G401 (cell line): ENCODE results near the gene MAST2. TPM values are rescaled to one million over a fixed set of nuclear protein-coding genes. Genes with fewer than 3 reads are reported as not detected.
"Not testable (repeated sequence)": the region's sequence is repeated elsewhere in the genome, so short reads cannot be mapped to it uniquely, and the experiment has no call there.

Source experiments
- DNase-seq: peaks from one replicate; pipeline ENCODE4 v3.0.0-alpha.2; 2015; ENCODE audit warnings: low spot score
- in situ Hi-C: cut with HindIII; loops from 2 replicates; pipeline ENCODE4 v1.10.0; 2016; ENCODE audit warnings: low sequenced_read_pairs, mixed read lengths
- total RNA-seq: library from RNA; depleted of rRNA; stranded (reverse); fragments of >200 nt; shearing (Covaris generic); gene quantifications from 2 replicates; pipeline ENCODE4 v1.2.3, GENCODE V29; 2014

Gene MAST2
- total RNA-seq, 1 experiment from 2014 or later, result 46.1 TPM

GRCh38 chr1:45848714-45849113, 45.3 kb downstream of the MAST2 start:
- no peak for DNase-seq

DNA sequence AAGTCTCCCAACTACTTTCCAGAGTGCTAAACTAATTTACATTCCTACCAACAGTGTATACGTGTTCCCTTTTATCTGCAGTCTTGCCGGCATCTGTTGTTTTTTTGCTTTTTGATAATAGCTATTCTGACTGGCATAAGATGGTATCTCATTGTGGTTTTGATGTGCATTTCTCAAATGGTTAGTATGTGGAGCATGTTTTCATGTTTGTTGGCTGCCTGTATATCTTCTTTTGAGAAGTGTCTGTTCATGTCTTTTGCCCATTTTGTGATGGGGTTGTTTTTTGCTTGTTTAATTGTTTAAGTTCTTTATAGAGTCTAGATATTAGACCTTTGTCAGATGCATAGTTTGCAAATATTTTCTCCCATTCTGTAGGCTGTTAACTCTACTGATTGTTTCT, 46.6 kb downstream of the MAST2 start:
- DNase-seq, result no peak
- in situ Hi-C loops, result loop anchor here (25.0 kb wide), 1 partner anchor 213 kb away; no protein-coding TSS in a partner anchor

More at GRCh38 chr1:45848714-45849113, 45.3 kb downstream of the MAST2 start:
- in situ Hi-C loops, result no loop called here

DNA sequence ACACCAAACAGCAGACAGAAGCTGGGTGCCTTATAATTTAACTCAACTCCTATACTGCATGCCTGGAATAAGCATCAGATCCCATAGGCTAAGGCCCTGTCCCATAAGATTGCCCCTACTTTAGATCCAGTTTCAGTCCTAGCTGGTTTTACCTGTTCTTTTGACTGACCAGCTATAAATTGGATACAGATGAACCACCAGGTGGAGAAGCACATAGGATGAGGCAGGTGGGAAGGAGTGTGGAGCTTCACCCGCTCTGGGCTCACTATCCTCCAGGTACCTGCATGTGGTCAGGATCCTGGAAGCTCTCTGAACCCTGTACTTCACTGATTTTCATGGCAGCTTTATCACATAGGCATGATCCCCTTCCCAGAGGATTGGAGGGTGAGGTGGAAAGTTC, 51.3 kb downstream of the MAST2 start:
- in situ Hi-C loops, result loop anchor here (25.0 kb wide), 1 partner anchor 217 kb away; no protein-coding TSS in a partner anchor
- DNase-seq, result no peak

DNA sequence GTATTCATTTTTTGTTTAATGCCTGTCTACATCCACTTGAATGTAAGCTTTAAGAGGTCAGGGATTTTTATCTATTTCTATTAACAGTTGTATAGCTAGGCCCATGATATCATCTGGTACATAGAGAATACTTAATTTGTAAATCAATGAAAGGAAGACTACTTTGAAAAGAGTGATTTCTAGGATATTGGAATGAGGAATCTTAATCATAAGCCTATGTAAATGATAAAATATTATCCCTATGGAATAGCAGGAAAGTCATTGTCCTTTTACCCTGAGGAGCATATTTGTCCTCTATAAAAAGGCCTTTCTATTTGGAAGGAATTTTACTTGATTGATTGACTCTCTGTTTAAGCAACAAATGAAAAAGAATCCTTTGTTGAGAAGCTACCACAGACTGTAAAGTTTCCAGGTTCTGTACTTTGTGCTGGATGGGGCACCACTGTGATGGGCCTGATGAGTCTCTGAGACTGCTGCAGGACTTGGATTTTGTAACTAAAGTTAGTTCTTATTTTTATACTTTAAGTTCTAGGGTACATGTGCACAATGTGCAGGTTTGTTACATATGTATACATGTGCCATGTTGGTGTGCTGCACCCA, 53.8 kb downstream of the MAST2 start:
- in situ Hi-C loops, result loop anchor here (25.0 kb wide), 1 partner anchor 220 kb away; no protein-coding TSS in a partner anchor
- no peak for DNase-seq

- in situ Hi-C loops, result loop anchor here (25.0 kb wide), 1 partner anchor 221 kb away; no protein-coding TSS in a partner anchor
- not testable (repeated sequence) for DNase-seq
These were observed 54.5 kb downstream of the MAST2 start for GRCh38 chr1:45857755-45858492.

GRCh38 chr1:45859221-45859620, 55.8 kb downstream of the MAST2 start:
- in situ Hi-C loops, result loop anchor here (25.0 kb wide), 1 partner anchor 222 kb away; no protein-coding TSS in a partner anchor
- no peak for DNase-seq

GRCh38 chr1:45862008-45862407, 58.6 kb downstream of the MAST2 start:
- in situ Hi-C loops, result loop anchor here (25.0 kb wide), 1 partner anchor 225 kb away; no protein-coding TSS in a partner anchor

DNA sequence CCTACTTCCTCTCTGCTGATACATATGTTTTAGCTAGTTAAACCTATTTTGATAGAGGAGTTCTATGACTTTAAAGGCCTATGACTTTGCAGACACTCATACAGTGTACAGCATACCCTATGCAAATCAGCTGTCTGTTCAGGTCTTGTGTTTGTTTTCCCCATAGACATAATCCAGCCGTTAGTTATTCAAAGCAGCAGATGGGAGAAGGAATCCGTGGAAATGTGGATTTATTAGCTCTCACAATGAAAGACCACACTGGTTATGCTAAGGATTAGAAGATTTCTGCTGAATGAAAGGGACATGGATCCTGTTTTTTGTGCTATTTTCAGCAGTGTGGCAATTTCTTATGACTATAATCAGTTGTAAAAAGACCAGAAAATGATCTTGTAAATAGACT, 59.8 kb downstream of the MAST2 start:
- in situ Hi-C loops, result loop anchor here (25.0 kb wide), 1 partner anchor 226 kb away; no protein-coding TSS in a partner anchor
- peak; percentile 36 for DNase-seq

More at GRCh38 chr1:45862008-45862407, 58.6 kb downstream of the MAST2 start:
- DNase-seq, result no peak

DNA sequence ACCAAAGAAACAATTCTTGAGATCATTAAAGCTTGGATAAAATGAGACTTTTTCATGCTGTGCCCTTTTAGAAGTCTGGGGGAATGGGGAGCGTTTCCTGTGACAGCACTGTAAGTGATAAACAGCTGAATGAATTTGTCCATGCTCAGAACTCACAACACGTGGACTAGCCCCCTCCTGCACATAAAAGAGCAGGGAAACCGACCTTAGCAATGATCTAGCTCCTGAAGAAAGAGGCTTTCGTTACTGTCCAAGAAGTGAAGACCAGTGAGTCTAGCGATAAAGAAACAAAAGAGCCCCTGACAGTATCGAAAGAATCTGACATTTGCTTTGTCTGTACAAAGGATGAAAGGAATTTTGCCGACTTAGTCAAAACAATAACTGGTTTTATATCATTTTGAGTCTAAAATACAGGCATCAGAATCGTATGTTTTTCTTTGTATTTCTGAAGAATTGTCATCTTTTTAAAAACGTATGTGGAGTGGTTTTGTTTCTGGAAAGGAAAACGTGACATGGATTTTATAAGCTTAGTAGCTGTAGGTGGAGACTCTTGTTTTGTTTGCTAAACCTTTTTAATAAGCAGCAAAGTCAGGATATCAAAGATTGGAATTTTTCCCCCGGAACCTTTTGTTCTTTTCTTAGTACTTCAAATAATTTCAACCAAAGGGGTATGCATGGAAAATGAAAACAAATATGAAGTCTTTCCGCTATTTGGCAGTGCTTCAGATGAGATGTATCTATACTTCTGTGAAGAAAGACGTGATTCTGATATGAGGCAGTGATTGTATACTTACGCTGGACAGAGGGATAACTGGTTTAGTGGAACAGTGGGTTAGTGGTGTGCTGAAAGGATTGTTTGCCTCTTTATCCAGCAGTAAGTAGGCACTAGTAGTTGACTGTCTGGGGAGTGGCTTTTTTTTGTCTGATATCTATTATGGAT, 61.0 kb downstream of the MAST2 start:
- peak; percentile 58 for DNase-seq
- in situ Hi-C loops, result loop anchor here (25.0 kb wide), 1 partner anchor 227 kb away; no protein-coding TSS in a partner anchor

- in situ Hi-C loops, result loop anchor here (25.0 kb wide), 1 partner anchor 231 kb away; no protein-coding TSS in a partner anchor
These were observed 64.4 kb downstream of the MAST2 start for GRCh38 chr1:45867697-45868348.

GRCh38 chr1:45868861-45869260, 65.4 kb downstream of the MAST2 start:
- DNase-seq, result no peak
- in situ Hi-C loops, result loop anchor here (25.0 kb wide), 1 partner anchor 232 kb away; no protein-coding TSS in a partner anchor

More at GRCh38 chr1:45867697-45868348, 64.4 kb downstream of the MAST2 start:
- DNase-seq, result no peak

- in situ Hi-C loops, result loop anchor here (25.0 kb wide), 1 partner anchor 233 kb away; no protein-coding TSS in a partner anchor
- DNase-seq, result no peak
These were observed 67.1 kb downstream of the MAST2 start for GRCh38 chr1:45870500-45870899.

GRCh38 chr1:45872173-45872801, 68.9 kb downstream of the MAST2 start:
- in situ Hi-C loops, result loop anchor here (25.0 kb wide), 1 partner anchor 235 kb away; no protein-coding TSS in a partner anchor

DNA sequence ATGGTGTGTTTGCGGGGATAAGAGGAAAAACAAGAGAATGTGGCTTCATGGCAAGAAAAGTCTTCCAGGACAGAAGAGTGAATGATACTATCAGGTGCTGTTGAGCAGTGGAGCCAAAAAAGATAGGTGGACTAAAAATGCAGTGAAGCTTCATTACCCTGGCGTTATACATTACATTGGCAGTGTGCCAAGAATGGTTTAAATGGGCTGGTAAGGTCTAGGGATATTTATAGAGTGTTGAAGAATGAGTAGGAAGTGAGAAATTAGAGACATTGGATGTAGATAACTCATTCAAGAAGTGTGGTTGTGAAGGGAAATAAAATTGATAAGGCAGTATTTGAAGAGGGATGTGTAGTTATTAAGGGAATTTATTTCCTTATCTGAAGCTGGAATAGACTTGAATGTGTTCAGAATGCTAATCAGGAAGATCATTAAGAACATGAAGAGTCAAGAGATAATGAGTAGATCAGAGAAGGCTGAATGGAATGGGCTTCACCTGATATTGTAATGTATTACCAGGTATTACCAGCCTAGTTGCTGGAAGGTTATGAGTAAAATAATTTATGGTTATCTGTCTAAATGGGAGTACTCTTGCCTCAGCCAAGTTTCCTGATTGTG, 72.7 kb downstream of the MAST2 start:
- in situ Hi-C loops, result no loop called here
- no peak for DNase-seq

More at GRCh38 chr1:45872173-45872801, 68.9 kb downstream of the MAST2 start:
- not testable (repeated sequence) for DNase-seq

DNA sequence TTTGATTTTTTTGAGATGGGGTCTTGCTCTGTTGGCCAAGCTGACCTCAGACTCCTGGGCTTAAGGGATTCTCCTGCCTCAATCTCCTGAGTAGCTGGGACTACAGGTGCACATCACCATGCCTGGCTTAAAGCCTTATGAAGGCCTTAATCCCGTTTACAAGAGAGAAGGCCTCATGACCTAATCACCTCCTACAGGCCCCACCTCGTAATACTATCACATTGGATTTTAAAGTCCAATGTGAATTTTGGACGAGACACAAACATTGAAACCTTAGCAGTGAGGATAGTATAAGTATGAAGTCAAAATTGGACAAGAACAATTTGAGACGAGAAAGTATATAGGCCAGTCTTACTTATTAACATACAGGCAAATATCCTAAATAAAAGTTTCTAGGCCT, 73.9 kb downstream of the MAST2 start:
- in situ Hi-C loops, result no loop called here
- no peak for DNase-seq

GRCh38 chr1:45879885-45880598, 76.6 kb downstream of the MAST2 start:
- in situ Hi-C loops, result no loop called here
- no peak for DNase-seq

DNA sequence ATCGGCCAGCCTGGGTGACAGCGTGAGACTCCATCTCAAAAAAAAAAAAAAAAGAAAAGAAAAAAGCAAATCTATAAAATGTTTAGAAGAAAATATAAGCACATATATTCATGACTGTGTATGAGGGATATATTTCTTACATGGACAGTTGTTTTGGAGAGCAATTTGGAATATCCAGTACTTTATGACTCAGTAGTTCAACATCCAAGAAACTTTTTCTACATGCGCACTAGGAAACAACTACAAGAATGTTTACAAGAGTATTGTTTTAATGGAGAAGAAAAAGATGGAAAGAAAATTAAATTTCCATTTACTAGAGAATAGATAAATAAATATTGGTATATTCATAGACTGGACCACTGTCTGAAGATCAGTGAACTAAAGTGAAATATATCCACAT, 77.5 kb downstream of the MAST2 start:
- in situ Hi-C loops, result no loop called here
- no peak for DNase-seq
